Upper lobe of left lung (tissue), 4 donors: ENCODE data around the gene MLPH.
A peak's percentile ranks its signal among the peaks of the same experiment; 100 is the strongest.

Experiments used
- CTCF ChIP-seq, 6 experiments: fragments of 450-650 bp in 4 of 6; fragments of 200-600 bp in 2 of 6; sonication (generic) in 2 of 6; IDR thresholded peaks; one replicate each; pipeline ENCODE4 v1.5.1; 2016 to 2019; ENCODE audit warnings: antibody characterized with exemption in 6 of 6
- EP300 ChIP-seq, 4 donors: sonication (generic); formaldehyde crosslinking; IDR thresholded peaks; one replicate each; pipeline ENCODE4 v1.5.1; 2017; ENCODE audit warnings: antibody characterized with exemption in 4 of 4, control low read depth in 2 of 4
- POLR2A ChIP-seq, 4 donors: fragments of 450-650 bp; IDR thresholded peaks; one replicate each; pipeline ENCODE4 v1.5.1; 2016 to 2017; ENCODE audit warnings: antibody characterized with exemption in 4 of 4, mild to moderate bottlenecking in 2 of 4

GRCh38 chr2:237473878-237474441, 13.1 kb upstream of the MLPH start:
- TF ChIP-seq CTCF (IDR thresholded peaks at IDR 0.05) (no peak), POLR2A (IDR thresholded peaks at IDR 0.05) (peak in 2 of 4 donors; percentile 13 to 76), EP300 (IDR thresholded peaks at IDR 0.05) (no peak)
